Retina (tissue), 1 donor: ENCODE results near the gene EEF1A2.
A peak's percentile ranks its signal among the peaks of the same experiment; 100 is the strongest.

Experiments used
- DNase-seq: peaks from one replicate; pipeline ENCODE4 v3.0.0-alpha.2; 2016

EEF1A2 gene

DNA sequence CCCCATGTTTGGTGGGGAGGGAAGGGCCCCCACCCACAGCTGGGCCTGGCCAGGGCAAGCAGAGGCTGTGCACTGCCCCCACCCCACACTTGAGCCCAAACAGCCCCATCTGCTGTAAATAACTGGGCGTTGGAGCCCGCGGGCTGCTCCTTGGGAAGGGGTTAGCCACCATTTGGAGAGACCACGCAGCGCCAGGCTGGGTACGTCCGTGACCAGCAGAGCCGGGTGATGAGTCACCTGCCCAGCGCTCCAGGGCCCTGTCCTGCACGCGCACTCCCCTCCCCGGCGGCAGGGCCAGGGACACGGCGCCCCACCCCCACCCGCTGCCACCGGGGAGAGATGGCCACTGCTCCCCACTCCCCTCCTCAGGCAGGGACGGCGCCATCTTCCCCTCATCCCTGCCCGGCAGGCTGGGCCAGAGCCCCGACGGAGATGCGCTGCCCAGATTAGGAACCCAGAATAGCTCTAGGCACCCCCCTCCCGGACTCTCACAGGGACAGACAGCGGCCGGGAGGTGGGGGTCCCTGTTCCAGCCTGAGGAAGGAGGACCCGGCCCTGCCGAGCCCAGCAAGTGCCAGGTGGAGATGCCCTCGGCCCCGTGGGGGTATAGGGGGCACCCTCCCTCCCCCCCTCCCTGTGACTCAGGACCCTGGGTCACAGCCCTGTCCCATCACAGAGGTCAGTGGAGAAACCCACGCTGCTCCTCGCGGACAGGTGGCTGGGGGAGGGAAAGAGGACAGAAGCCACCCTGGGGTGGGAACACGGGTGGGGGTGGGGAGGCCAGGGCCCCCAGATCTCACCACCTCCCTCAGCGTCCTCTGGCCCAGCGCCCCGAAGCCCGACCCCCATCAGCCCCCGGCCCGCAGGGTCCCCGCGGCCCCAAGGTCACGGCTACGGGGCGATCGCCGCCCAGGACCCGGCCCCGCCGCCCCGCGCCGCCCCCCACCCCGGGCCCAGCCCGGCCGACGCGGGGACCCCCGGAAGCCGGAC lies 642 bp downstream of the EEF1A2 start:
- peak; percentile 47 for DNase-seq

DNA sequence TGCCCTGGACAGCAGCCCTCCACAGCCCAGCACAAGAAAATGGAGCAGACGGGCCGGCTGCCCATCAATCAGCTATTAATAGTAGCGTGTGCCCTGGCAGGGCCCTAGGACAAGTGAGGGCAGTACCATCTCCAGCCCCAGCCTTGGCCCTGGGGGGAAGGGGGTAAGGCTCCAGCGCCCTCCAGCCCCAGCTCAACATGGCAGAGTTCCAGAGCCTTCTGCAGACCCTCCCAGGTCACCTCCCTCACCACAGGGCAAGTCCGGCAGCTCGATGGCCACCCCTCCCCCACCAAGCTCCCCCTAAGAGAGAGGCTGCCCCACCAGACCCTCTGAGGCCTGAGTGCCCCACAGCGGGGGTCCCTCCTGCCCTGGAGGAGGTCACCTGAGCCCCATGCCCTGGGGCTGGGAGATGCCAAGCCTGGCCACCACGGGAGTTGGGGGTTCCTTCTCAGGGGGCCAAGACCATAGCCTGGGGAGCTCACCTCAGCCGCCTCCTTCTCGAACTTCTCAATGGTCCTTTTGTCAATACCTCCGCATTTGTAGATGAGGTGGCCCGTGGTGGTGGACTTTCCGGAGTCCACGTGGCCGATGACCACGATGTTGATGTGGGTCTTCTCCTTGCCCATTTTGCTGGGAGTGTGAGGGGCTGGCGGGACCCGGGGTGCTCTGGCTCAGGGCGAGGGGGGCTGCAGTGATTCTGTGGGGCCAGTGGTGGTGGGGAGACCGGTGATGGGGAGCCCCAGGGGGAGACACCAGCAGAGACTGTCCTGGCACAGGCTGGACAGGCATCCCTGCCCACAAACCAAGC lies 1.5 kb downstream of the EEF1A2 start:
- DNase-seq = peak; percentile 27

DNA sequence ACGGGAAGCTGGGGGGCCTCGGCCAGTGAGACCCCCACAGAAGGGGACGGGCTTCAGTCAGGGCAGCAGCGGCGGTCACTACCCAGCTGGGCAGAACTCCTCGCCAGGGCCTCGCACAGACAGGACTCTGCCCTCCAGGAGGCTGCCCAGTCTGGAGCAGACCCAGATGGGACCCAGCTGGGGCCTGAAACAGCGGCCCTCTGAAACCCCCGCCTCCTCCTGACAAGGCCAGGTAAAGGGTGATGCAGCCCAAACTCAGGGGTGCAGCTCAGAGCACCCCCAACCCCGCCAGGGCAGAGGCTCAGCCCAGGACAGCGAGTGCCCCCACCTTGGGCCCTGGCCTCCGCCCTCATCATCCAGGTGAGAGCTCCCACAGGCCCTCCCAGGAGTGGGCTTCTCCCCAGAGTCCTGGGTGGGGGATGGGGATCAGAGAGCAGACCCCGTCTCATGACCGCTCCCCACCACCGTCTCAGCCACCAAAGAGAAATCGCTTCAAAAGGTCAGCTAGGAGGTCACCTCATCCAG lies 2.2 kb downstream of the EEF1A2 start:
- DNase-seq = no peak

DNA sequence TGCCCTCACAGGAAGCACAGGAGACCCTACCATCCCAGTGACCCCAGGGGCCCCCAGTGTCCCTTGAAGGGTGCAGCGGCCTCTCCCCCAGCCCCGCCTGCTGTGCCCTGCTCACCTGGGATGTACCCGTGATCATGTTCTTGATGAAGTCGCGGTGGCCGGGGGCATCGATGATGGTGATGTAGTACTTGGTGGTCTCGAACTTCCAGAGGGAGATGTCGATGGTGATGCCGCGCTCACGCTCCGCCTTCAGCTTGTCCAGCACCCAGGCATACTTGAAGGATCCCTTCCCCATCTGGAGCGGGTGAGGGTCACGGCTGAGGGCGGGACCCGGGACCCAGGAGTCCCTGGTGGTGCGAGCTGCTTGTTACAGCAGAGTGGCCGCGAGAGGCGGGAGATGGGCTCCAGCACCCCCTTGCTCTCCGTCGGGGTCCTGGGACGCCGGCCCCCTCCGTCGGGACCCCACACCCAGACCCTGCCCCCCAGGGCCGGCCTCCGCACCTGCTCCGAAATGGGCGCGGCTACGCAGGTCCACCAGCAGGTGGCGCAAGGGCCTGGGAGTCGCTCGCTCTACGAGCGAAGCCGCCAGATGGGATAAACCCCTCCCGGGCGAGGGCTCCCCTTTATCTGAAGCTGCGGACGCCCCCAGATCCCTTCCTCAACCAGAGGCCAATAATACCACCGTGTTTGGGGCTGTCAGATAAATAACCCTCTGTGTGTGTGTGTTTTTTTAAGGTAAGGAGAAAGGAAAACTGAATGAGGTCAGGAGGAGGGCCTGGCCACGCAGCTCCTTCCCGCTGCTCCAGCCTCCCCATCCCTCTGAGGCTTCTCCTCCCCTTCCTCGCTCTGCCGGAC lies 2.9 kb downstream of the EEF1A2 start:
- DNase-seq = peak; percentile 90

DNA sequence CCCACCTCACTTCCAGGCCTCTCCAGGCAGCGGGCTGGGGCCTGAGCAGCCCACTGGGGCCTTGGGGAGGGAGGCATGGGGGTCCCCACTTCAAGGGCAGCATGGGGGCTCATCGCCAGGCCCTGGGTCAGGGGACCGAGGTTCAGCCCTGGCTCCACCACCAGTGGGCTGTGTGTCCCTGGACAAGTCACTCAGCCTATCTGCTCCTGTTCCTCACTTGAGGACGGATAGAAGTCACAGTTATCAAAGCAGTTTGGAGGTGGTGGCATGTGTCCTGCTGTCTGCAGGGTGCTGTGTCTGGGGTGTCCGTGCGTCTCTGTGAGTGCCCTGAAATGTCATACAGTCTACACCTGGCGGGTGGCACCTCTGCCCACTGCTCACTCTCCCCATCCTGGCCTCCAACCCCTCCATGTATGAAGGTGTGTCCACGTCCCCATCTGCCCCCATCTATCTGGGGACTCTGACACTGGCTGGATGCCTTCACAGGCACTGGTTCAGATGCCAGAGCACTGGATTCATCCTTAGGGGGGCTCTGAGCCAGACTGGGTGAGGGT lies 3.6 kb downstream of the EEF1A2 start:
- peak; percentile 0 for DNase-seq

DNA sequence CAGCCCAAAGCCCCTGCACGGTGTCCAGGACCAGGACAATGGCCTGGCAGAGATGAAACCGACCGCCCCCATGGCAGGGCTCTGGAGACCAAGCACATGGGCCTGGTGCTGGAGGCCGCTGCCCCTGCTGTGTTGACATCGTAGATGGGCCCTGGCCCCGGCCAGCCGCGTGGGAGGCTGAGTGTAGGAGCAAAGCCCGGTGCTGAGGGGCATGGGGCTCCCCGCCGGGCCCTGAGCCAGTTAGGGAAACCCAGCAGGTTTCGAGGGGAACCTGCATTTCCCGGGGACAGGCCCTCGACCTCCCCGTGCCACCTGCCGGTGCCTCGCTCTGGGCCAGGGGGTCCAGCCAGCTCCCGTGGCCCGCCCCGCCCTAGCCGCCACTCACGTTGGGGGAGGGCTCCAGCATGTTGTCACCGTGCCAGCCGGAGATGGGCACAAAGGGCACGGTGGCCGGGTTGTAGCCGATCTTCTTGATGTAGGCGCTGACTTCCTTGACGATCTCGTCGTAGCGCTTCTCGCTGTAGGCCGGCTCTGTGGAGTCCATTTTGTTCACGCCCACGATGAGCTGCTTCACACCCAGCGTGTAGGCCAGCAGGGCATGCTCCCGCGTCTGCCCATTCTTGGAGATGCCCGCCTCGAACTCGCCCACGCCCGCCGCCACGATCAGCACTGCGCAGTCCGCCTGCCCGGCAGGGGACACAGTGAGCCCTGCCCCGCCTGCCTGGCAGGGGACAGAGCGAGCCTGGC lies 4.3 kb downstream of the EEF1A2 start:
- peak; percentile 1 for DNase-seq

DNA sequence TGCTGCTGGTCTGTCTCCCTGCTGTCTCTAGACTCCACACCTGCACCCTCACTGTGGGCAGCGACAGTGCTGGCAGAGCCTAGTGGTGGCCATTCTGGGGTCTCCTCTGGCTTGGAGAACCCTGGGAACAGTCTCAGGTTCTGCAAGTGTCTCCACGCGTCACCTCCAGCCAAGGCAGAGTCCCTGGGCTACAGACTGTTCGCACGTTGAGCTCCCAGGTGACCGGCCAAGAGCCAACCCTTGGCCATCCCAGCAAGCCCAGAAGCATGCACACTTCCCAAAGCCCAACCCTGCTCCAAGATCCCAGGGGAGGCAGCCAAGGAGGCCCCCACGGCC lies 4.8 kb downstream of the EEF1A2 start:
- no peak for DNase-seq

DNA sequence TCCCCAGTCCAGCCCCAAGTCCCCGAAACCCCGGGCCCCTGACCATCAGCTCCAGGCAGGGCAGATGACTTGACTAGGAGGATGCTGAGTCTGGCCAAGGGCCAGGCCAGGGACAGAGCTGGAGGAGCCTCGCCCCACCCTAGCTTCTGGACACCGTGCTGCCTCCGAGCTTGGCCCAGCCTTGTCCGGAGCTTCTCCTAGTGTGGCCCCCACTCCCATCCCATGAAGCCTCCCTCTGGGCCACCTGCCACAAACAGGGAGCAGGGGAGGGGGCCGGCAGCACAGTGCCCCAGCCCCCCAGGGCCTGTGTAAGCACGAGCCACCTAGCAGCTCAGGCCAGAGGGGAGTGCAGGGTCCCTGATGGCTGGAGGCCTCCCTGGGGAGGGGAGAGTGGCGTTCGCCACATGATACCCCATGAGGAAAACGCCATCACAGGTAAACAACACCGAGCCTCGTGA lies 5.3 kb downstream of the EEF1A2 start:
- no peak for DNase-seq

DNA sequence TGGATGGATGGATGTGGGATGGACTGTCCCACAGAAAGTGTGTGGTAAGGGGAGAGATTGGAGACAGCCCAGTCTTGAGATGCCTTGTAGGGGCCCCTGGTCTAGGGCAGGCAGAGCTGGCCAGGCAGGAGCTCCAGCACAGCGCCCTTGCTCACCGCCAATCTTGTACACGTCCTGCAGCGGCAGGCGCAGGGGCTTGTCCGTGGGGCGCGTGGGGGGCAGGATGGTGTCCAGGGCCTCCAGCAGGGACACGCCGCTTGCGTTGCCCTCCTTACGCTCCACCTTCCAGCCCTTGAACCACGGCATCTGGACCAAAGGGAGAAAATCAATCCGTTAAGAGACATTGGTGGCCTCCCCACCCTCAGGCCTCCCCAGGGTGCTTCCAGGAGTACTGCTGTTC lies 5.9 kb downstream of the EEF1A2 start:
- DNase-seq = no peak

DNA sequence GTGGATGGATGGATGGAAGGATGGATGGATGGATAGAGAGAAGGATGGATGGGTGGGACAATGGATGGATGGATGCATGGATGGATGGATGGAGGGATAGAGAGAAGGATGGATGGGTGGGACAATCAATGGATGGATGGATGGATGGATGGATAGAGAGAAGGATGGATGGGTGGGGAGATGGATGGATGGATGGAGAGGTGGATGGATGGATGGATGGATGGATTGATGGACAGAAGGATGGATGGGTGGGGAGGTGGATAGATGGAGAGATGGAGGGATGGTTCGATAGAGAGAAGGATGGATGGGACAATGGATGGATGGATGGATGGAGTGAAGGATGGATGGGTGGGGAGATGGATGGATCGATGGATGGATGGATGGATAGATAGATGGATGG lies 6.4 kb downstream of the EEF1A2 start:
- no peak for DNase-seq

DNA sequence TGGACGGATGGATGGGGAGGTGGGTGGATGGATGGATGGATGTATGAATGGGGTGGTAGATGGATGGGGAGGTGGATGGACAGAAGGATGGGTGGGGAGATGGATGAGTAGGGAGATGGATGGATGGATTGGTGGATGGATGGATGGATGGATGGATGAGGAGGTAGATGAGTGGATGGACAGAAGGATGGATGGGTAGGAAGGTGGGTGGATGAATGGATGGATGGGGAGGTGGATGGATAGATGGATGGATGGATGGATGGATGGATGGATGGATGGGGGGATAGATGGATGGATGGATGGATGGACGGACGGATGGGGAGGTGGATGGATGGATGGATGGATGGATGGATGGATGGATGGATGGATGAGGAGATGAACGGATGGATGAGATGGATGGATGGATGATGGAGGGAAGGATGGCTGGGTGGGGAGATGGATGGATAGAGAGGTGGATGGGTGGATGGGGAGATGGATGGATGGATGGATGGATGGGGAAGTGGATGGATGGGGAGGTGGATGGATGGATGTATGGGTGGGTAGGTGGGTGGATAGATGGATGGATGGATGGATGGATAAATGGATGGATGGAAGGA lies 7.2 kb downstream of the EEF1A2 start:
- no peak for DNase-seq

DNA sequence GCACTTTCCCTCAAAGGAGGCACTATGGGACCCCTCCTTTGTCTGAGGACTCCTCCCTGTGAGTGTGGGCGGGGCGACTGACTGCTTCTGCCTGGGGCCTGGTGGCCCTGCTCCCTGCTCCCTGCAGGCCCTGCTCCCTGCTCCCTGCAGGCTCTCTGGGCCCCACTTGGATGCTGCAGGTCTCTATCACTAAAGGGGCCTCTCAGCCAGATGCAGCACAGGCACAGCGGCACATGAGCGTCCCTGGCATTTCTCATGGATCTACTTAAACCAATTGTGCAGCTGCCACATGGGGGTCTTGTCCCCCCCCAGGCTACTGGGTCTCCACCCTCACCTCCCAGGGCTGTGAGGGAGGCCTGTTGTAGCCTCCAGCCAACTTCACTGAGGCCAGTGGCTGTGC lies 7.8 kb downstream of the EEF1A2 start:
- peak; percentile 0 for DNase-seq

DNA sequence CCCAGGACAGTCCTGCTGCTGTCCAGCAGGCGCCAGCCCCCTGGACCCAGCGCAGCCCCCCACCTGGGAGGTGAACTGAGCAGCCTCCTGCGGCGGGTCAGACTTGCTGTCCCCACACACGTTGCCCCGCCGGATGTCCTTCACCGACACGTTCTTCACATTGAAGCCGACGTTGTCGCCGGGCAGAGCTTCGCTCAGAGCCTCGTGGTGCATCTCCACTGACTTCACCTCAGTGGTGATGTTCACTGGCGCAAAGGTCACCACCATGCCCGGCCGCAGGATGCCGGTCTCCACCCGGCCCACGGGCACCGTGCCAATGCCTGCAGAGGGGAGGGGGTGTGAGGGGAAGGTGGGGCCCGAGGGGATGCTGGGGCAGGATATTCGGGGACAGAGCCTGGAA lies 8.5 kb downstream of the EEF1A2 start:
- peak; percentile 1 for DNase-seq

DNA sequence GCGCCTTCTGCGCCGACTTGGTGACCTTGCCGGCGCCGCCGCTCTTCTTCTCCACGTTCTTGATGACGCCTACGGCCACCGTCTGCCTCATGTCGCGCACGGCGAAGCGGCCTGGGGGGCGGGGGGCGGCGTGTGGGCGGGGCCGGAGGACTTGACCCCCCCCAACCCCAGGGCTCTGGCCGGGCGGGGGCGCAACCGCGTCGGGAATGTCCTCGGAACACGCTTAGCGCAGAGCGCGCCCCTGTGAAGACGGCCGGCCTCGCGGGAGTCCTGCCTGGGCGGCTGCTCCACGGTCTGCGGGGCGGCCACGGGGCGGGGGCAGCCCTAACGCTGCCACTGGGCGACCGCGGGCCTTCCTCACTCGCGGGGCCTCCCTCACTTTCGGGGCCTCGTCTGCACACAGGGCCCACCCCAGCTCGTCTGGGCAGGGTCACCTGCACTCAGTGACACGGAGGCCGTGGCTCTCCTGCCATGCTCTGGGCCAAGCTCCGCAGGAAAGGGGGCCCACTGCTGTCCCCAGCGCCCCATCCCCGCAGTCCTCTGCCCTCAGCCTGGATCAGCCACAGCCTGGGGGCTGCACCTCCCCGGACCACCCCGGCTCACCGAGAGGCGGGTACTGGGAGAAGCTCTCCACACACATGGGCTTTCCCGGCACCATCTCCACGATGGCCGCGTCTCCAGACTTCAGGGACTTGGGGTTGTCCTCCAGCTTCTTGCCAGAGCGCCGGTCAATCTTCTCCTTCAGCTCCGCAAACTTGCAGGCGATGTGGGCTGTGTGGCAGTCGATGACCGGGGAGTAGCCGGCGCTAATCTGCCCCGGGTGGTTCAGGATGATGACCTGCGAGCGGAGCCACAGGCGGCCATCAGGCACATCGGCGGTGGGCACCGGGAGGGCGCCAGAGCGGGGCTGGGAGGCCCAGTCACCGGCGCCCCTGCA lies 10.3 kb downstream of the EEF1A2 start:
- peak; percentile 50 for DNase-seq

DNA sequence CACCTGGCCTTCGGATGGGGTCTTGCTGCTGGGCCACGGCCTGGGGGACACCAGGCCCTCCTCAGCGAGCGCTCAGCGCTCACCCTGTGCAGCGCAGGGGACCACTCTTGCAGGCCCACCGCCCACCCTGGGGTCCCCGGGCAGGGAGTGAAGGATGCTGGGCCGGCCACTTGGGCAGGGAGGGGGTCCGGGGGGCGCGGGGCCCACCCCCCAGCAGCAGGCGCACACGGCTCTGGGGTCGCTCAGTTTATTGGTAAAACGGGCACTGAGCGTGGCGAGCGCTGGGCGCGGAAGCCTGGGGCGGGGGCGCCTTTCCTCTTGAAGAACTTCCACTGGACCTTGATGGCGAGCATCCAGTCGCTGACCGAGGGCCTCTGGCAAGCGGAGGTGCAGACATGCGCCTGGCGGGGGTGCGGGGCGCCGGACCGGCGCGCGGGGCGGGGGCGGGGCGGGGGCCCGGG lies 11.1 kb downstream of the EEF1A2 start:
- DNase-seq = peak; percentile 18

DNA sequence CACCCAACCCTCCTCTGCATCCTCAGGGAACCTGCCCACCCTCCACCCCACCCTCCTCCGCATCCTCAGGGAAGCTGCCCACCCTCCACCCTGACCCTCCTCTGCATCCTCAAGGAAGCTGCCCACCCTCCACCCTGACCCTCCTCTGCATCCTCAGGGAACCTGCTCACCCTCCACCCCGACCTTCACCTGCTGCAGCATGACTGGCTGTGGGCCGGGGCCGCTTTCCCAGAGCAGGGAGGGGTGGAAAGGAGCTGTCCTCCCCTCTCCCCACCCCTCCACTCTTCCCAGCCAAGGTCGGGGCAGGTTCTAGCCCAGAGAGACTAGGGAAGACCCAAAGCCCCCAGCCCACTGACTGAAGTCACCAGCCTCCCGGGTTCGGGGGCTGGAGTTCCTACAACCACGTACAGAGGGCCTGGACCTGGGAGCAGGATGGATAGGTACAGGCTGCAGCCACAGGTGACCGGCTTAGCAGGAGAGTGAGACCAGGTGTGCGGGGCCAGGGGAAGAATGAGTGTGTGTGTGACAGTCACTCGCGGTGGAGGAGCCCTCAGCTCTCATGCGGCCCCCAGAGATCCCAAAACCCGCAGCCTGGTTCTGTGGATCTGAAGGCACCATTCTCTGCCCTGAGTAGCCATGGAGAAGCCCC lies 11.6 kb downstream of the EEF1A2 start:
- DNase-seq = peak; percentile 17

DNA sequence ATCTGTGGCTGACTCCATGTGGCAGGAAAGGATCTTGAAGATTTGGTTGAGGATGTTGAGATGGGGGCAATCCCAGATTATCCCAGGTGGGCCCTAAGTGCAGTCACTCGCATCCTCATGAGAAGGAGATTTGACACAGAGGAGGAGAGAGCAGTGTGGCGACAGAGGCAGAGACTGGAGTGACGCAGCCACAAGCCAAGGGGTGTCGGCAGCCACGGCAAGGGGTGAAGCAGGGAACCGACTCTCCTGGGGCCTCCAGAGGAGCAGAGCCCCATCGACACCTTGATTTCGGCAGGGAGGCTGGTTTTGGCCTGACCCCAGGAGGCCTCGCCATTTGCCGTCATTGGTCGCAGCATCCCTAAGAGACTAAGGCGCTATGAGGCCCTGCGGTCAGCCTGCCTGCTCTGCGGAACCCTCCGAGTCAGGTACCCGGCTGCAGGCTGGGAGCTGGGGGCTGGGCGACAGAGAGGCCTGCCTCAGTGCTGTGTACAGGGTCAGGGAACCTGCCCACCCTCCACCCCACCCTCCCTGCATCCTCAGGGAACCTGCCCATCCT lies 12.5 kb downstream of the EEF1A2 start:
- DNase-seq = no peak

DNA sequence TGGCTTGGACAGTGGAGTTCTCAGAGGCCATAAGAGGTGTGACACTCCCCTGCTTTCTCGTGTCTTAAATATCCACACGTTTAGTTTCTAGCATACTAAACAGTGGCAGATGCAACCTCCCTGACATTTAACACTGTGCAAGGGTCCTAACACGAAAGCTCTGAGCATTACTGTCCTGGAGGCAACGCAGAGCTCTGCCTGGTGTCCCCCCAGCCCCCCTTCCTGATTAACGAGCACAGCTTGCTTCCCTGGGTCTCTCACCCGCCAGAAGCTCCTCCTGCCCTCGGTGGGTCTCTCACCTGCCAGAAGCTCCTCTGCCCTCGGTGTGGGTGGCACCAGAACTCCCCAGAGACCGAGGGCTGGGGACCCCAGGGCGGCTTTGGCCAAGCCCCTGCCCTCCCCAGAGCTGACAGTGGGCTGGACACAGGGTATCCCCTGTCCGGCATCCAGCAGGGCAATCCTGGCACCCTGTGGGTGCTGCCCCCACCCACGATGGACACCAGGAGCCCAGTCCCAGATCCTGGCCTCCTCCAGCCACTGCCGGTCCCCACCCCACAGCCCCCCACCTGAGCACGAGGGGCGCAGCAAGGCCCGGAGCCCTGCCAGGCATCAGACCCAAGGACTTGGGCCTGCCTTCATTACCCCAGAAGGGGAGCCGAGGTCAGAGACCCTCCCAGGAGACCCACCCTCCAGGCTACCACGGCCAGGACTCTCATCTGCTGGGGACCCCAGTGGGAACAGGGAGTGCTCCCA lies 14.1 kb downstream of the EEF1A2 start:
- no peak for DNase-seq
